ENCODE data around the gene NECAB3. TPM values are rescaled to one million over a fixed set of nuclear protein-coding genes. Genes with fewer than 3 reads are reported as not detected.
"Not testable (repeated sequence)": the region's sequence is repeated elsewhere in the genome, so short reads cannot be mapped to it uniquely, and the experiment has no call there.

Gene NECAB3
- polyA plus RNA-seq, 4 donors = 15.2 to 23.0 (median 21.0) TPM

GRCh38 chr20:33698966-33699365 lies 24.7 kb upstream of the NECAB3 start:
- not testable (repeated sequence) for DNase-seq (ENCODE audit: low read depth in 4 of 4, low spot score in 2 of 4)

GRCh38 chr20:33697129-33697528 lies 22.9 kb upstream of the NECAB3 start:
- no peak for DNase-seq (ENCODE audit: low read depth in 4 of 4, low spot score in 2 of 4)

GRCh38 chr20:33696448-33696847 lies 22.2 kb upstream of the NECAB3 start:
- DNase-seq (ENCODE audit: low read depth in 4 of 4, low spot score in 2 of 4) = no peak

- no peak for DNase-seq (ENCODE audit: low read depth in 4 of 4, low spot score in 2 of 4)
Observed at GRCh38 chr20:33694639-33695012, 20.4 kb upstream of the NECAB3 start.

GRCh38 chr20:33693741-33694638 lies 19.8 kb upstream of the NECAB3 start:
- DNase-seq (ENCODE audit: low read depth in 4 of 4, low spot score in 2 of 4) = no peak

GRCh38 chr20:33693289-33693688 lies 19.1 kb upstream of the NECAB3 start:
- no peak for DNase-seq (ENCODE audit: low read depth in 4 of 4, low spot score in 2 of 4)

GRCh38 chr20:33689973-33690372 lies 15.7 kb upstream of the NECAB3 start:
- no peak for DNase-seq (ENCODE audit: low read depth in 4 of 4, low spot score in 2 of 4)

- no peak for DNase-seq (ENCODE audit: low read depth in 4 of 4, low spot score in 2 of 4)
Observed at GRCh38 chr20:33689493-33689892, 15.3 kb upstream of the NECAB3 start.

- no peak for DNase-seq (ENCODE audit: low read depth in 4 of 4, low spot score in 2 of 4)
Observed at GRCh38 chr20:33688938-33689424, 14.8 kb upstream of the NECAB3 start.

- DNase-seq (ENCODE audit: low read depth in 4 of 4, low spot score in 2 of 4) = no peak
Observed at GRCh38 chr20:33687993-33688937, 14.0 kb upstream of the NECAB3 start.

GRCh38 chr20:33687370-33687915 lies 13.2 kb upstream of the NECAB3 start:
- no peak for DNase-seq (ENCODE audit: low read depth in 4 of 4, low spot score in 2 of 4)

GRCh38 chr20:33686984-33687366 lies 12.7 kb upstream of the NECAB3 start:
- no peak for DNase-seq (ENCODE audit: low read depth in 4 of 4, low spot score in 2 of 4)

GRCh38 chr20:33686100-33686983 lies 12.1 kb upstream of the NECAB3 start, which contains the start of gene E2F1:
TSS of gene E2F1 (minus strand) at chr20:33686385. CDS start at chr20:33686264, 121 bp downstream.
- peak in 2 of 4 donors; percentile 82 to 87 for DNase-seq (ENCODE audit: low read depth in 4 of 4, low spot score in 2 of 4)

- no peak for DNase-seq (ENCODE audit: low read depth in 4 of 4, low spot score in 2 of 4)
Observed at GRCh38 chr20:33685328-33686099, 11.3 kb upstream of the NECAB3 start.

- no peak for DNase-seq (ENCODE audit: low read depth in 4 of 4, low spot score in 2 of 4)
Observed at GRCh38 chr20:33684533-33685327, 10.5 kb upstream of the NECAB3 start.

GRCh38 chr20:33681728-33682353 lies 7.6 kb upstream of the NECAB3 start:
- DNase-seq (ENCODE audit: low read depth in 4 of 4, low spot score in 2 of 4) = no peak

- no peak for DNase-seq (ENCODE audit: low read depth in 4 of 4, low spot score in 2 of 4)
Observed at GRCh38 chr20:33681288-33681687, 7.1 kb upstream of the NECAB3 start.

- no peak for DNase-seq (ENCODE audit: low read depth in 4 of 4, low spot score in 2 of 4)
Observed at GRCh38 chr20:33680686-33681085, 6.5 kb upstream of the NECAB3 start.

Data from left renal cortex interstitium (tissue), 4 donors.